HG03342 (cell line): ENCODE results near the gene CRLF1.
"Not testable (repeated sequence)": the region's sequence is repeated elsewhere in the genome, so short reads cannot be mapped to it uniquely, and the experiment has no call there.

Experiments
- ATAC-seq: cut with Tn5 transposase; IDR thresholded peaks from one replicate; pipeline ENCODE4 v1.9.1; 2021; ENCODE audit warnings: mild to moderate bottlenecking, moderate library complexity; ENCODE audit not compliant: unreplicated experiment

Gene CRLF1

GRCh38 chr19:18594096-18594823, 12.3 kb downstream of the CRLF1 start:
- peak; percentile 55 for ATAC-seq

DNA sequence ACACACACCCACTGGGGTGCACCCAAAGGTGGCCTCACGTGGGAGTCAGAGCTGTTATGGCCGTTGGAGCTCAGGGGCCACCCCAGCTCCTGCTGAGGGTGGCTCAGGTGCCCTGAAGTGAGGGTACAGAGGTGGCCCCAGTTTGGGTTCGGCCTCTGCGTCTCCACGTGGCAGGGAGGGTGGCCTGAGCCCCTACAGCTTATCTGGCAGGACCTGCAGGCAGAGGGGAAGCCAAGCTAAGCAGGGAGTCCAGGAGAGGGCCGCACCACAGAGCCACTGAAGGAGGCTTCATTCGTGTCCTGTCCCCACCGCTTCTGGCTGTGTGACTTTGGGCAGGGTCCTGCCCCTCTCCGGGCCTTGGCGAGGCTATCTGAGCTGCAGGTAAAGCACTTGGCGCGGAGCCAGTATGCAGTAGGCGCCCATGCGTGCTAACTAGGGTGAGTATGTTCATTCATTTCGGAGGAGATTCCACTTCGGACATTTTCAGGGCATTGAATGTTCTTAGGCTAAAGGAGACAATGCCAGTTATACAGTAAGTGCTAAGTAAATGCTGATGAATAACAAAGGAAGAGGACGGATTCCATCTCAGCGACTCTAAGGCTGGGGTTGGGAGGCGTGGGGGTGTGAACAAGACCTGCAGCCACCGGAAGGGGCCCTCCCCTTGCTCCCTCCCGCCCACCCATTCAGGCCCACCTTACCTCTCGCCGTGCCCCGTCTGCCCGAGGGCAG, 13.1 kb downstream of the CRLF1 start:
- ATAC-seq = no peak

DNA sequence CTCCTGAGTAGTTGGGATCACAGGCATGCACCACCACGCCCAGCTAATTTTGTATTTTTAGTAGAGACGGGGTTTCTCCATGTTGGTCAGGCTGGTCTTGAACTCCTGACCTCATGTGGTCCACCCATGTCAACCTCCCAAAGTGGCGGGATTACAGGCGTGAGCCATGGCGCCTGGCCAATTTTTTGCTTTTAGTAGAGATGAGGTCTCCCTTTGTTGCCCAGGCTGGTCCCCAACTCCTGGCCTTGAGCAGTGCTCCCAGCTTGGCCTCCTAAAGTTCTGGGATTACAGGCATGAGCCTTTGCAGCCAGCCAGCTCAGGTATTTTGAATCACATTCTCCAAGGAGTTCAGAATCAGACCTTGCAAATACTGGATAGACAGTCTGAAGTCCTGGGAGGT, 13.9 kb downstream of the CRLF1 start:
- ATAC-seq = not testable (repeated sequence)

DNA sequence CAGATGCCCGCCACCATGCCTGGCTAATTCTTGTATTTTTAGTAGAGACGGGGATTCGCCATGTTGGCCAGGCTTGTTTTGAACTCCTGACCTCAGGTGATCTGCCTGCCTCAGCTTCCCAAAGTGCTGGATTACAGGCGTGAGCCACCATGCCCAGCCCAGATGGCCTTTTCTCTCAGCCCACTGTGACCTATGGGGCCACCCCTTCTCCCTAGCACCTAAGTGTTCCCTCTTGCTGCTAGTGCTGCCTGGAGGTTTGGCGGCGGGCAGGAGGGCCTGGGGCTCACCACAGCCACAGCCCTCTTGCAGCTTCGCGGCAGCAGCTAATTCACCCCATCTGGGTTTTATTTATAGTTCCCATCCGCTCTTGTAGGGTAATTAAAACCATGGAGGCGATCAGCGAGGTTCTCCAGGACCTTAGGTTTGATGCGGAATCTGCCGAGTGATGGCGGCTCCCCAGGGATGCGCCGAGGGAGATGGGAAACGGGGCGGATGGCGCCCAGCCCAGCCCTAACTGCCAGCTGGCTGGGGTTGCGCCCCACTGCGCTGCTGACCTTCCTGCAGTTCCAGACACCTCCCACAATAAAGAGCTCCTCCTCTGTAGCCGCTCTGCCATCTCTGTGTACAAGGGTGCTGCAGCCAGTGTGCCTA, 14.7 kb downstream of the CRLF1 start:
- ATAC-seq = no peak

DNA sequence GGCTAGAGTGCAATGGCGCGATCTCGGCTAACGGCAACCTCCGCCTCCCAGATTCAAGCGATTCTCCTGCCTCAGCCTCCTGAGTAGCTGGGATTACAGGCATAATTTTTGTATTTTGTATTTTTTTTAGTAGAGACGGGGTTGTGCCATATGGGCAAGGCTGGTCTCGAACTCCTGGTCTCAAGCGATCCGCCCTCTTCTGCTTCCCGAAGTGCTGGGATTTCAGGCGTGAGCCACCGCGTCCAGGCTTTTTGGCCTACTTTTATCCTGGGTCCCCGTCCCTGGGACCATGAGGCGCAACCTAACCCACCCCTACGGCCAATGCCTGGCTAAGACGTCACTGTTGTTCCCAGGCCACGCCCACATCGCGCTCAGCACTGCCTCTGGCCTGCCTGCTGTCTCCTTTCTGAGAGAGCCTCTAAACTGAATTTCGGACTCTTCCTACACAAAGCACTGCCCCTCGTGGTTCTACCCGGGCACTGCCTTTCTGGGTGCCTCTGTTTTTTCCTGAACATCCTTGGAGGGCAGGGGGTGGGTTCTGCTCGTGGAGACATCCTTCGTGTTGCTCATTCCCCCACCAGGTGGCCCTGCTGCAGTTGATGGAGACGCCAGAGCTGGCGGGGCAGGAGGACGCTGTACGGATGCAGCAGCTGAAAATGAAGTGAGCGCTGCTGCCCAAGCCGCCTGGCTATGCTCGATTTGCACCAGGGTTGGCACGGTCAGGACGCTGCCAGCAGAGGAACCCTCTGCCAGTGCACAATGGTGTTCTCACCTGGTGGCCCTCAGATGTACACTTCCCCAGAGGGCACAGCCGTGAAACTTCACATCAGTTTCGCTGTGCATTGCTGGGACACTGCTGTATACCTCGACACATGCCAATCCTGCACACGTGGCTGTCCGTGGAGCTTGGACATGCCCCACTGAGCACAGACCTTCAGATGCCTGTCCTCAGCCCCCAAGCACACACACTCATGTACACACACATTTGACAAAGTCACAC, 16.0 kb downstream of the CRLF1 start:
- no peak for ATAC-seq

DNA sequence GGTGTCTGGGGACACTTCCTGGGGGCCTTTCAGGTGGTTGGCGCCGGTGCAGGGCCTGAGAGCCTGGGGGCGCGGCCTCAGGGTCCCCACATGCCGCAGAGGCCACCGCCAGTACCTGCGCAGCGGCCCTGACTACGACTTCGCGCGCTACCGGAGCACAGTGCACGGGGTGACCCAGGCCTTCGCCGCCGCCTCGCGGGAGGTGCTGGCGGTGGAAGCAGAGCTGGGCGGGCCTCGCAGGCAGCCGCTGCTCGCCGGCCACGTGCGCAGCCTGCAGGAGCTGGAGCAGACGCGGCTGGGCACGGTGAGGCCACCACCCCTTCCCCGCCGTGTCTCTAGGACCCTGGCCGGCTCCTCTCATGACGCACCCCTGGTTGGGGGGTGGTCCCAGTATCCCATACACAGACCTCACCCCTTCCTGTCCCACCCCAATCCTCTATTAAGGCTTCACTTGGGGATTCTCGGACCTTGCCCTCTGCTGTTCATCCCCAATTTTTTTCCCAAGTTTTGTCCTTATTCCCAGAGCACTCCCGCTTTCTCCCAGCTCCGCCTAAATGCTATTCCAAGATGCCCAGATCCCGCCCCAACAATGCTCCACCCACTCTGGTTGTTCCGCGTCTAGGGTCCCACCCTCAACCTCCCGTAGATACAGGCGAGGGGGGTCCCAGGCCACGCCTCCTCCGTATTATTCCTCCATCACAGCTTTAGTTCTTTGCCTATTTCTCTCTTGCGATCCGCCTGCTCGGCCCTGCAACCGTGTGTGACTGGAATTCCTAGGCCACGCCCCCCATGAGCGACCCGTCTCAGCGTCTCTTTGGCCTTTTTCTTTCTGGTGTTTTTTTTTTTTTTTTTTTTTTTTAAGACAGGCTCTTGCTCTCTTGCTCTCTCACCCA, 17.0 kb downstream of the CRLF1 start:
- peak; percentile 41 for ATAC-seq

GRCh38 chr19:18588611-18589379, 17.8 kb downstream of the CRLF1 start, which contains the start of gene REX1BD:
Gene REX1BD (plus strand): TSS chr19:18588798. CDS start chr19:18588802, 4 bp downstream.
- peak; percentile 67 for ATAC-seq

GRCh38 chr19:18587962-18588610, 18.5 kb downstream of the CRLF1 start:
- ATAC-seq = no peak

- ATAC-seq = no peak
Measured at GRCh38 chr19:18587561-18587960, 19.0 kb downstream of the CRLF1 start.

GRCh38 chr19:18586306-18586705, 20.3 kb downstream of the CRLF1 start:
- no peak for ATAC-seq

GRCh38 chr19:18580311-18580710, 26.3 kb downstream of the CRLF1 start:
- no peak for ATAC-seq

DNA sequence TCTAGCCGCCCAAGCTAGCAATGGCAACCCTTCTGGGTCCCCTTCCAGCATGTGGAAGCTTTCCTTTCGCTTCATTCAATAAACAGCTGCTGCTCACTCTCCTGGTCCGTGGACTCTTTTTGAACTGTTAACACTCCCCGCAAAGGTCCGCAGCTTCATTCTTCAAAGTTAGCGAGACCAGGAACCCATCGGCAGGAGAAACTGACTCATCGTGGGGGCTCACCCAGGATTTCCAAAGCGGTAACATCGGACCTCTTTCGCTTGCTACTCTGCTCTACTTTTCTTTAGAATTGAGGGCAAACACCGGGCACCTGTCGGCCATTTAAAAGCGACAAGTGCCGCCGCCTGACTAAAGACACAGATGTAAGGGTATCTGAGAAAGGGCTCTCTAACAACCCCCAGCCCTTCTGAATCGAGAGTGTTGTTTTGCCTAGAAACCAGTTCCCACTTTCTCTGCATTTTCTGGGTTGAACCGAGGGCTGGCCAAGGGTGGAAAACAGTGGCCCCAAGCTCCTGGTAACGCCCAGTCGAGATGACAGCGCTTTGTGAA, 29.2 kb downstream of the CRLF1 start:
- ATAC-seq = no peak

DNA sequence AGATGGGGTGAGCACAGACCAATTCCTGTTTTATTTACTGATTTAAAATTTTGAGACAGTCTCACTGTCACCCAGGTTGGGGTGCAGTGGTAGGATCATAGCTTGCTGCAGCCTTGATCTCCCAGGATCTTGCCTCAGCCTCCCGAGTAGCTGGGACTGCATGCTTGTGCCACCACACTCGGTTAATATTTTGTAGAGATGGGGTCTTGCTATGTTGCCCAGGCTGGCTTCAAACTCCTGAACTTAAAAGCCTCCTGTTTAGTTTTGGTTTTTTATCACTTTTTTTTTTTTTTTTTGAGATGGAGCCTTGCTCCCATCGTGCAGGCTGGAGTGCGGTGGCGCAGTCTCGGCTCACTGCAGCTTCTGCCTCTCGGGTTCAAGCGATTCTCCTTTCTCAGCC, 30.2 kb downstream of the CRLF1 start:
- ATAC-seq = no peak

GRCh38 chr19:18574691-18575291, 31.8 kb downstream of the CRLF1 start:
- ATAC-seq = no peak

DNA sequence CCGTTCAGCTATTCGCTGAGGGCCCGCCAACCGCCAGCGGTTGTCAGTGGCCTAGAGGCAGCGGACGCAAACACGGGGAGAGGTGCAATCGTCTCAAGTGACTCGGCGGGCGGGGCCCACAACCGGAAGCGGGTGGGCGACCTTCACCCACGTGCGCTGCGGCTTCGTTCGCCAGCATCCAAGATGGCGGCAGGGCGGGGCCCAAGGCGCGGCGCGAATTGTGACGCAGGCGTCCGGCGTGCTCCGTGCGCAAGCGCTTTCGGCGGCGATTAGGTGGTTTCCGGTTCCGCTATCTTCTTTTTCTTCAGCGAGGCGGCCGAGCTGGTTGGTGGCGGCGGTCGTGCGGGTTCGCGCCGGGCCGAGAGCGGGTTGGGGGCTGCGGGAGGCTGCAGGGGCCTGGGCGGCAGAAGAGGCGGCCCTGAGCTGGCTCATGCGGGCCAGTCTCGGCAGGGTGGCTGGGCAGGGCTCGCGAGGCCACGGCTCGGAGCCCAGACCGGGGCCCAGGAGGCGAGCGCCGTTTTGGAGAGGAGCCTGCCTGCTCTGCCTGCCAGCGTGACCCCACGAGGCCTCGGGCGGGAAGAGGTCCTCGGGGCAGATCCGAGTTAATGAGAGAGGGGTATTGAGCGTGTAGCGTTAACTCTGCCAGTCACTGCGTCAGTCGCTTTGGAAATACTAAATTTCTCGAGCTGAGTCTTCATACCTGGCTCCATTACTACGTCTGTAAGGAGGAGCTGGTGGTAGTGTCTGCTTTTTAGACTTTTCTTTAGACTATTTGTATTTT, 34.8 kb downstream of the CRLF1 start, which contains the start of gene UBA52:
Gene UBA52 (plus strand): TSS at position 294 of the 781 bp plus-strand sequence. CDS start 1,444 bp downstream, outside the sequence.
- peak; percentile 88 for ATAC-seq

GRCh38 chr19:18568367-18568766, 38.2 kb downstream of the CRLF1 start:
- ATAC-seq = no peak

GRCh38 chr19:18566953-18567352, 39.6 kb downstream of the CRLF1 start:
- ATAC-seq = no peak
